H1 (cell line): Measurements from ENCODE around the gene ZBTB34. TPM values are rescaled to one million over a fixed set of nuclear protein-coding genes. Genes with fewer than 3 reads are reported as not detected.
A peak's percentile ranks its signal among the peaks of the same experiment; 100 is the strongest.

Experiments
- CTCF ChIA-PET: fragments of 300-600 bp; sonication (Branson Sonifier 250); formaldehyde crosslinking; loops from one replicate; lab custom pipeline; 2021; ENCODE audit not compliant: partially characterized antibody; lab: Charles Lee
- POLR2A ChIA-PET: fragments of 300-600 bp; sonication (Branson Sonifier 250); formaldehyde crosslinking; loops from one replicate; lab custom pipeline; 2021; ENCODE audit warnings: inconsistent platforms; ENCODE audit not compliant: partially characterized antibody; lab: Charles Lee
- DNase-seq, 2 experiments: peaks; one replicate each; pipeline versions ENCODE4 v3.0.0 to v3.0.0-alpha.2; 2010 to 2022; ENCODE audit warnings: low spot score in 2 of 2, low read depth in 1 of 2, mixed read lengths in 1 of 2
- FAIRE-seq: peaks from 2 replicates; lab custom pipeline; 2011; peaks lifted over from hg19 to GRCh38; lab: Jason Lieb, UNC
- H2AFZ ChIP-seq: 2 replicates; pipeline ENCODE4 v1.8.1; 2012; ENCODE audit warnings: low read length, inconsistent platforms
- H2AK5ac ChIP-seq: 2 replicates; pipeline ENCODE4 v1.6.1; 2013; ENCODE audit warnings: low read depth, low read length
- H2BK120ac ChIP-seq: replicated peaks from 2 replicates; pipeline ENCODE3; 2013; ENCODE audit warnings: low read depth, low read length, inconsistent platforms
- H2BK12ac ChIP-seq: 2 replicates; pipeline ENCODE4 v1.6.1; 2013; ENCODE audit warnings: low read depth, low read length
- H2BK15ac ChIP-seq: 2 replicates; pipeline ENCODE4 v1.6.1; 2013; ENCODE audit warnings: low read length
- H2BK20ac ChIP-seq: 2 replicates; pipeline ENCODE4 v1.6.1; 2013; ENCODE audit warnings: low read length
- H2BK5ac ChIP-seq: 2 replicates; pipeline ENCODE4 v1.6.1; 2013; ENCODE audit warnings: low read depth, low read length
- H3K14ac ChIP-seq: 2 replicates; pipeline ENCODE4 v1.6.1; 2013; ENCODE audit warnings: inconsistent platforms; ENCODE audit not compliant: insufficient read length
- H3K18ac ChIP-seq: 2 replicates; pipeline ENCODE4 v1.6.1; 2013; ENCODE audit warnings: low read length; ENCODE audit errors: extremely low read depth
- H3K23ac ChIP-seq: 2 replicates; pipeline ENCODE4 v1.6.1; 2013; ENCODE audit warnings: inconsistent platforms; ENCODE audit not compliant: insufficient read length
- H3K23me2 ChIP-seq: 2 replicates; pipeline ENCODE4 v1.6.1; 2013; ENCODE audit warnings: low read depth, low read length
- H3K27ac ChIP-seq: 2 replicates; pipeline ENCODE4 v1.6.1; 2011; ENCODE audit warnings: low read depth, low read length, inconsistent platforms
- H3K27me3 ChIP-seq, 4 experiments: replicated peaks in 1 of 4; 1 replicate in 1 of 4; 2 replicates in 3 of 4; pipeline versions ENCODE4 v1.6.1 to v1.8.1; 2011 to 2013; ENCODE audit warnings: low read length in 3 of 4, mild to moderate bottlenecking in 3 of 4, inconsistent platforms in 2 of 4, mixed read lengths in 2 of 4, moderate library complexity in 1 of 4; ENCODE audit not compliant: control insufficient read depth in 3 of 4, insufficient read depth in 3 of 4; ENCODE audit errors: extremely low read depth in 1 of 4
- H3K36me3 ChIP-seq, 4 experiments: 2 replicates each; pipeline versions ENCODE4 v1.6.1 to v1.8.1; 2011 to 2013; ENCODE audit warnings: mild to moderate bottlenecking in 4 of 4, low read length in 3 of 4, moderate library complexity in 2 of 4, control low read depth in 1 of 4, inconsistent platforms in 1 of 4; ENCODE audit not compliant: insufficient read depth in 4 of 4, control insufficient read depth in 2 of 4
- H3K4ac ChIP-seq: replicated peaks from 2 replicates; pipeline ENCODE3; 2013; ENCODE audit warnings: low read length, low read depth, mixed read lengths, inconsistent platforms; ENCODE audit not compliant: insufficient read length
- H3K4me1 ChIP-seq, 4 experiments: replicated peaks in 1 of 4; 1 replicate in 1 of 4; 2 replicates in 3 of 4; pipeline versions ENCODE4 v1.6.1 to v1.8.1; 2011 to 2013; ENCODE audit warnings: low read length in 3 of 4, inconsistent platforms in 2 of 4, mixed read lengths in 1 of 4; ENCODE audit not compliant: insufficient read depth in 4 of 4, control insufficient read depth in 3 of 4
- H3K4me2 ChIP-seq, 2 experiments: 2 replicates each; pipeline versions ENCODE4 v1.6.1 to v1.8.1; 2011 to 2013; ENCODE audit warnings: low read depth in 2 of 2, low read length in 2 of 2, control low read depth in 1 of 2, inconsistent platforms in 1 of 2, mild to moderate bottlenecking in 1 of 2; ENCODE audit not compliant: insufficient read depth in 1 of 2
- H3K4me3 ChIP-seq, 4 experiments: fragments of 200-600, 300-600 bp in 1 of 4; sonication (generic), shearing (Covaris generic), sonication (Bioruptor Twin) in 1 of 4; 2 replicates each; pipeline versions ENCODE4 v1.5.1 to v1.8.1; 2011 to 2016; ENCODE audit warnings: low read length in 4 of 4, low read depth in 3 of 4, control low read depth in 2 of 4, inconsistent platforms in 2 of 4, mild to moderate bottlenecking in 2 of 4, mixed read lengths in 1 of 4, moderate library complexity in 1 of 4; ENCODE audit not compliant: insufficient read depth in 2 of 4; ENCODE audit errors: extremely low read depth in 1 of 4
- H3K56ac ChIP-seq: replicated peaks from 2 replicates; pipeline ENCODE3; 2013; ENCODE audit warnings: low read depth, mild to moderate bottlenecking, mixed read lengths, low read length, inconsistent platforms; ENCODE audit not compliant: insufficient read length
- H3K79me1 ChIP-seq: 2 replicates; pipeline ENCODE4 v1.6.1; 2013; ENCODE audit warnings: low read depth, low read length, control low read depth
- H3K79me2 ChIP-seq, 2 experiments: 2 replicates each; pipeline versions ENCODE4 v1.6.1 to v1.8.1; 2012 to 2013; ENCODE audit warnings: low read length in 2 of 2, mild to moderate bottlenecking in 2 of 2, inconsistent platforms in 1 of 2; ENCODE audit not compliant: insufficient read depth in 2 of 2, control insufficient read depth in 1 of 2
- H3K9ac ChIP-seq, 4 experiments: replicated peaks in 1 of 4; 1 replicate in 1 of 4; 2 replicates in 3 of 4; pipeline versions ENCODE4 v1.6.1 to v1.8.1; 2011 to 2013; ENCODE audit warnings: low read depth in 3 of 4, low read length in 3 of 4, control low read depth in 2 of 4, mild to moderate bottlenecking in 2 of 4, moderate library complexity in 2 of 4, inconsistent platforms in 1 of 4; ENCODE audit errors: extremely low read depth in 1 of 4
- H3K9me3 ChIP-seq, 2 experiments: 2 replicates each; pipeline versions ENCODE4 v1.6.1 to v1.8.1; 2012 to 2013; ENCODE audit warnings: mild to moderate bottlenecking in 2 of 2, moderate library complexity in 2 of 2, control low read depth in 1 of 2, inconsistent platforms in 1 of 2, low read depth in 1 of 2, low read length in 1 of 2, mixed read lengths in 1 of 2; ENCODE audit not compliant: insufficient read depth in 2 of 2
- H4K20me1 ChIP-seq, 2 experiments: replicated peaks in 1 of 2; 2 replicates each; pipeline versions ENCODE3 to v1.8.1; 2011 to 2013; ENCODE audit warnings: inconsistent platforms in 2 of 2, low read length in 2 of 2, mild to moderate bottlenecking in 1 of 2; ENCODE audit not compliant: insufficient read depth in 2 of 2, control insufficient read depth in 1 of 2
- H4K5ac ChIP-seq: 2 replicates; pipeline ENCODE4 v1.6.1; 2013; ENCODE audit warnings: low read length, low read depth, mixed read lengths, inconsistent platforms; ENCODE audit not compliant: insufficient read length
- H4K8ac ChIP-seq: 2 replicates; pipeline ENCODE4 v1.8.0; 2013; ENCODE audit warnings: mild to moderate bottlenecking, moderate library complexity, low read length, inconsistent platforms; ENCODE audit not compliant: insufficient read depth; ENCODE audit errors: extremely low read depth
- H4K91ac ChIP-seq: replicated peaks from 2 replicates; pipeline ENCODE3; 2013; ENCODE audit warnings: low read length, mixed read lengths, inconsistent platforms; ENCODE audit not compliant: insufficient read length
- GABPA ChIP-seq: IDR thresholded peaks from 2 replicates; pipeline ENCODE4 v1.6.1; 2011; ENCODE audit warnings: mild to moderate bottlenecking, low read length, moderate library complexity, borderline replicate concordance; ENCODE audit not compliant: insufficient read depth
- HDAC2 ChIP-seq, 2 experiments: fragments of 300-600 bp in 1 of 2; sonication (generic) in 1 of 2; IDR thresholded peaks; 2 replicates each; pipeline ENCODE4 v1.6.1; 2011 to 2012; ENCODE audit warnings: low read depth in 2 of 2, low read length in 2 of 2, mild to moderate bottlenecking in 2 of 2, moderate library complexity in 2 of 2, borderline replicate concordance in 1 of 2, inconsistent platforms in 1 of 2
- JUND ChIP-seq: IDR thresholded peaks from 2 replicates; pipeline ENCODE4 v1.6.1; 2011; ENCODE audit warnings: mild to moderate bottlenecking, improper control_type of control experiment, low read length
- KDM5A ChIP-seq: fragments of 200-600 bp; IDR thresholded peaks from 2 replicates; pipeline ENCODE4 v1.7.1; 2012; ENCODE audit warnings: mild to moderate bottlenecking, low read length, inconsistent platforms, mixed read lengths
- NANOG ChIP-seq: IDR thresholded peaks from 2 replicates; pipeline ENCODE4 v1.6.1; 2011; ENCODE audit warnings: low read length, low read depth, mild to moderate bottlenecking, inconsistent platforms; ENCODE audit not compliant: insufficient read depth, poor library complexity, severe bottlenecking
- POLR2A ChIP-seq, 2 experiments: IDR thresholded peaks; 1 replicate in 1 of 2; 2 replicates in 1 of 2; pipeline ENCODE4 v1.6.1; 2011; ENCODE audit warnings: low read depth in 2 of 2, low read length in 2 of 2, mild to moderate bottlenecking in 2 of 2; ENCODE audit errors: control extremely low read depth in 1 of 2
- RAD21 ChIP-seq, 2 experiments: IDR thresholded peaks in 1 of 2; conservative IDR thresholded peaks in 1 of 2; 2 replicates each; pipeline ENCODE4 v1.6.1; 2011; ENCODE audit warnings: low read depth in 2 of 2, low read length in 2 of 2, improper control_type of control experiment in 1 of 2, inconsistent platforms in 1 of 2, mild to moderate bottlenecking in 1 of 2, moderate library complexity in 1 of 2
- TAF1 ChIP-seq: IDR thresholded peaks from 2 replicates; pipeline ENCODE4 v1.6.1; 2011; ENCODE audit warnings: mild to moderate bottlenecking, low read depth, low read length
- ZNF274 ChIP-seq: IDR thresholded peaks from 2 replicates; pipeline ENCODE4 v1.7.0; 2012; ENCODE audit warnings: low read length, borderline replicate concordance; ENCODE audit errors: extremely low read depth
- WGBS, 2 experiments: shearing (Covaris generic) in 1 of 2; methylation state at CpG; one replicate each; pipeline versions ENCODE4 v1.1.6 to v1.1.7; 2013 to 2015; ENCODE audit warnings: low lambda C conversion rate in 2 of 2, mixed read lengths in 2 of 2, inconsistent platforms in 1 of 2, low coverage in 1 of 2, missing lambda C conversion rate in 1 of 2; ENCODE audit not compliant: insufficient replicate concordance in 2 of 2, insufficient coverage in 1 of 2, insufficient read length in 1 of 2; ENCODE audit errors: extremely low coverage in 1 of 2, missing lambda C conversion rate in 1 of 2; 5-methylcytosine and 5-hydroxymethylcytosine counted together
- polyA plus RNA-seq, 7 experiments: library from polyadenylated mRNA; depleted of rRNA in 3 of 7; stranded (reverse) in 5 of 7; unstranded in 2 of 7; fragments of >200 nt in 5 of 7; fragments of 200-250 nt in 2 of 7; gene quantifications; 1 replicate in 5 of 7; 2 replicates in 1 of 7; 4 replicates in 1 of 7; pipeline versions ENCODE4 v1.2.1 to v1.2.3, GENCODE V29; 2011 to 2013; ENCODE audit warnings: missing spikeins in 2 of 7, mixed read lengths in 2 of 7
- total RNA-seq: library from RNA; stranded (reverse); fragmentation: NEBNext Ultra II Directional; extraction: Animal tissue kit (Norgen Biotek cat#: 25700); gene quantifications from 2 replicates; pipeline ENCODE4 v1.2.1, GENCODE V29; 2021
- TF ChIP-seq, protein P1 (sequence below): IDR thresholded peaks from 2 replicates; pipeline ENCODE4 v1.6.1; 2011; ENCODE audit warnings: low read length, improper control_type of control experiment

Gene ZBTB34
- total and polyA plus RNA-seq, 2 of the 8 experiments (the other 6 are each of a cell fraction or from before 2014, with no cell fraction given) = 8.2 to 15.9 TPM

DNA sequence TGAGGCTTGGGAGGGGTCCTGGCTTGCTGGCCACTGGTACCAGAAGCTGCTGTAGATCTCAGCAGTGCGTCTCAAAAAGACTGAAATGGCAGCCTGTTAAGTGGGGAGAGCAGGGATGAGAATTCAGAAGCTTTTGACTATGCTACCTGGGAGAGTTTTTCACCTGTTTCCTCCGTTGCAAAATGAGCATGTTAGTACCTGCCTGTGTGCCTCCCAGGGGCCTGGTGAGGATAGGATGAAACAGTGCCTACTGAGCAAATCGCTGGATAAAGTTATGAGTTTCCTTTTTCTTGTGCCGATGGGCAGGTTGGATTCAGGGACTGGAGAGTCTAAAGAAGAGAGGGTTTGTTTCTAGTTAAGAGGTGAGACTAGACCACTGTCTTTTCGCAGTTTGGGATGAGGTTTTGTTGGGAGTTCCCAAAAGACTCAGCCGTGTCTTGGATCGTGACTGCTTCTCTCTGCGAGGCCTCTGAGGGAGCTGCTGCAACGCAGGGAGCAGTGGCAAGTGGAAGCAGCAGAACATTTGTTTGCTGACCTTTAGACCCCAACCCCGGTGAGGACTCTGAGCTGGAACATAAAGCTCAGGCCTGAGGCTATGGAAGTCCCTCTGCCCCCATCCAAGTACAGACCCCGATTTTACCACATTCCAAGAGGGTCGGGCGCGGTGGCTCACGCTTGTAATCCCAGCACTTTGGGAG is 55.6 kb downstream of the ZBTB34 start:
- no peak overlapping the region; a peak in 2 of 7 replicates for H3K9ac ChIP-seq
- POLR2A ChIA-PET = interaction anchor here (1.1 to 1.3 kb wide), 2 partner anchors 11 to 17 kb away, joined by 3 to 5 read pairs; no protein-coding TSS in a partner anchor
- no peak for DNase-seq
- TF ChIP-seq RAD21 (IDR thresholded peaks at IDR 0.05 in 1 of 2, conservative IDR thresholded peaks at IDR 0.05 in 1 of 2; ENCODE audit: low read depth in 2 of 2, low read length in 2 of 2) (no peak), JUND (no peak), KDM5A (no peak), NANOG (no peak), GABPA (no peak), HDAC2 (IDR thresholded peaks at IDR 0.05; ENCODE audit: borderline replicate concordance in 1 of 2, low read depth in 2 of 2, low read length in 2 of 2) (no peak), ZNF274 (no peak), TAF1 (no peak), POLR2A (IDR thresholded peaks at IDR 0.05; ENCODE audit: control extremely low read depth in 1 of 2, low read depth in 2 of 2, low read length in 2 of 2) (no peak)
- TF ChIP-seq, protein P1, sequence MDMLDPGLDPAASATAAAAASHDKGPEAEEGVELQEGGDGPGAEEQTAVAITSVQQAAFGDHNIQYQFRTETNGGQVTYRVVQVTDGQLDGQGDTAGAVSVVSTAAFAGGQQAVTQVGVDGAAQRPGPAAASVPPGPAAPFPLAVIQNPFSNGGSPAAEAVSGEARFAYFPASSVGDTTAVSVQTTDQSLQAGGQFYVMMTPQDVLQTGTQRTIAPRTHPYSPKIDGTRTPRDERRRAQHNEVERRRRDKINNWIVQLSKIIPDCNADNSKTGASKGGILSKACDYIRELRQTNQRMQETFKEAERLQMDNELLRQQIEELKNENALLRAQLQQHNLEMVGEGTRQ = no peak

More for the DNA sequence above, 55.6 kb downstream of the ZBTB34 start:
- Histone ChIP-seq H3K14ac (no peak overlapping the region), H3K4me3 (peak overlapping the region; percentile 61 to 85 (median 69)), H3K79me1 (0 out of 2 replicates have a peak, but pooled peaks cover 7% of the 10 kb centered on the region), H2AK5ac (no peak overlapping the region), H2BK5ac (no peak overlapping the region), H3K9me3 (no peaks in the 10 kb centered on the region), H2BK20ac (no peak overlapping the region; the same call in 1 of the 2 replicates), H2BK12ac (no peak overlapping the region), H3K23ac (no peak overlapping the region), H3K4me1 (peaks cover 6 to 19% (median 12%) of the 10 kb centered on the region in 4 experiments), H2BK15ac (no peak overlapping the region; the same call in 1 of the 2 replicates), H3K56ac (no peak overlapping the region), H3K18ac (no peak overlapping the region), H4K20me1 (peaks cover 2 to 4% of the 10 kb centered on the region in 2 experiments), H3K27me3 (peaks cover 0 to 11% (median 2%) of the 10 kb centered on the region in 4 experiments; a peak in 3 of 7 replicates), H3K36me3 (no peaks in the 10 kb centered on the region), H3K4me2 (peak overlapping the region; percentile 83 to 88), H2BK120ac (no peak overlapping the region), H3K4ac (no peak overlapping the region), H3K23me2 (peaks cover 2% of the 10 kb centered on the region; the same call in 1 of the 2 replicates), H4K5ac (no peak overlapping the region), H3K27ac (no peak overlapping the region), H2AFZ (no peak overlapping the region), H4K91ac (no peak overlapping the region), H3K79me2 (peaks cover 0 to 16% of the 10 kb centered on the region in 2 experiments; a peak in 2 of 4 replicates), H4K8ac (no peak overlapping the region)
- no peak for FAIRE-seq
- CTCF ChIA-PET = interaction anchor here (0.9 to 2.9 kb wide), 10 partner anchors 10 to 300 kb away, joined by 3 to 15 read pairs (median 4); no protein-coding TSS in a partner anchor
- WGBS, 2 experiments = 73% methylated on average over 15 of the region's 15 CpGs; no CpG with 5 or more reads in 1 of the 2 experiments
